GM12873 (cell line): ENCODE measurements around the gene GIT1.

Experiments
- CTCF ChIP-seq: IDR thresholded peaks from 2 replicates; pipeline ENCODE4 v1.5.1; 2012; ENCODE audit warnings: low read depth, mild to moderate bottlenecking, moderate library complexity, low read length, control low read depth; ENCODE audit not compliant: insufficient read depth; ENCODE audit errors: missing control alignments

The GIT1 gene

DNA sequence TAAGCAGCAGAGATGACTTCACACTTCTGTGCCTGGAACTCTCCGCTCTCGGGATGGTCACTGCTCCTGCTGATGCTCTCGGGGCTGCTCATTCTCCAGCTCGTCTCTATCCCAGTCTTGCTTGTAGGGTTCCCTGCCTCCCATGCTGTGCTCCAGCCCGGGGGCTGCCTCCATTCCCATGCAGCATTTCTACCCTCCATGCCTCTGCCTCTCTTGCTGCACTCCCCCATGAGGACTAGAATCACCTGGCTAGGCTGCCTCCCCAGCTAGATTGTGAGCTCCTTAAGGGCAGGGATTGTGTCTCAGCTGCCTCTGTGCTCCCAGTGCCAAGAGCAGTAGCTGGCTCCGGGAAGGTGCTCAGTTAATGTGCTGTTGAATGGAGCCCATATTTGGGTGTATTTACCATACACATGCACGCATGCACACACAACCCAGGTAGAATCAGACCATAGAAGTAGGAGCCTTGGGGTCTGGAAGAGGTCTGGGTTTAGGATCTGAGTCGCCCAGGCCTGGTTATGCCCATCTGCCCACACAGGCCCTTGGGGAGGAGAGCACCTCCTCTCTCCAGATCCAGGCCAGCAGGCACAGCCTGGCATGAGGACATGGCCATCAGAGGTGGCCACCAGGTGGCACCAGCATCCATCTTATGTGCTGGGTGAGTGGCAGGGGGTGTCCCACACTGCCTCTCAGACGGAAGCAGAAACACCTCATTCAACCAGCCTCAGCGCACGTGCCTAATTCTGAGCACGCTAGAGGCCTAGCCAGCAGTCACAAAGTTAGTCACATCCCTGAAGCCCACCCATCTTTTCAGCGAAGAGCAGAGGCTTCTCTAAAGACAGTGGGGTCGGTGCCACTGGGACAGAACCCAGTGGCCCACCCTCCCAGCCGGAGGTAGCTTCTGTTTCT is 9.3 kb downstream of the GIT1 start:
- peak; percentile 93 for TF ChIP-seq CTCF

DNA sequence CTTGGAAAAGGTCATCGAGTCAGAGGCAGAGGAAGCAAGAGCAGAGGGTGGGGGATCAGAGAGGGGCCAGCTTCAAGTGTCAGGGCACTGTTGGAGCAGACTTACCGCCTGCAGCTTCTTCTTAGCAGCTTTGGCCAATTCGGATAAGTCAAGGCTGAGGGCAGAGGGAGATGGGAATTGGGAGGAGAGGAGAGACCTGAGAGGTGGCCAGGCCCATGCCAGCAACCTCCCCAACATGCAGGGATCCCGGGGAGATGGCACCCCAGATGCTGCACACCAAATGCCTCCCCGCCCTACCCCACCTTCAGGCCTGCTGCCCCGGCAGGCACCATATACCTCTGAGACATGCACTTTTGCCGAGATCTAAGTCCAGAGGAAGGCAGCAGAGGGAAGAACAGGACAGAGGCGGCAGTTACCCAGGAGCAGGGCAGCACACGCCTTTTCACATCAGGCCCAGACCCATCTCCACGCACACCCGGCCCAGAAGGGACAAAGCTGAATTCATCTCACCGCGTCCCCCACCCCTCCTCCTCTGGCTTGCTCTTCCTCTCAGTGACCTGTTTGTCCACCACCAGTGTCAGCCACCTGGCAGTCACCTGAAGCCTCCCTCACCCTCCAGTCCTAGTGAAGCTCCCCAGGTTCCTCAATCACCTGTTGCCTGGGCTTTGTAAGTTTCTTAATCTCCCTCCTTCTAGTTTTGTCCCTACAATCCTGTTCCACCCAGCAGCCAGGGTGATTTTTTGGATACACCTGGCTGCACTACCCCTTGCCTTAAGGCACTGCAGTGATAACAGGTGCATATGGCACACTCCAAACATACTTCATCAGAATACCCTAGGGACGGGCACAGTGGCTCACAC is 10.6 kb downstream of the GIT1 start:
- TF ChIP-seq CTCF = no peak

GRCh38 chr17:29577385-29578211 is 11.8 kb downstream of the GIT1 start:
- no peak for TF ChIP-seq CTCF

DNA sequence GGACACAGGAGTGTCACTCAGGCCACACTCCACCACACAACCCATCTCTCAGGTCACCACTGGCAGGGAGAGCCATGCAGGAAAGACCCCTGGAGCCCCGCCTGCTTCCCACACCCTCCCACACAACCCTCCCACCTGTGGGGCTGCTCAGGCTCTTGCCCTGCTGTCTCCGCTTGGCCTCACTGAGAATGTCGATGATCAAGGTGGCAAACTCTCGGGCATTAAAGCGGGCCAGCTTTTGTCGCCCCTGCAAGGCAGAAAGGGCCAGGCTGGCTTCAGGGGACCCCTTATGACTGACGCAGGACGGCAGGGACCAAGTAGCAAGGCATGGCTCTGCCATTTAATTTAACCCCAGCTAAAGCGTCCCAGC is 12.5 kb downstream of the GIT1 start:
- no peak for TF ChIP-seq CTCF

DNA sequence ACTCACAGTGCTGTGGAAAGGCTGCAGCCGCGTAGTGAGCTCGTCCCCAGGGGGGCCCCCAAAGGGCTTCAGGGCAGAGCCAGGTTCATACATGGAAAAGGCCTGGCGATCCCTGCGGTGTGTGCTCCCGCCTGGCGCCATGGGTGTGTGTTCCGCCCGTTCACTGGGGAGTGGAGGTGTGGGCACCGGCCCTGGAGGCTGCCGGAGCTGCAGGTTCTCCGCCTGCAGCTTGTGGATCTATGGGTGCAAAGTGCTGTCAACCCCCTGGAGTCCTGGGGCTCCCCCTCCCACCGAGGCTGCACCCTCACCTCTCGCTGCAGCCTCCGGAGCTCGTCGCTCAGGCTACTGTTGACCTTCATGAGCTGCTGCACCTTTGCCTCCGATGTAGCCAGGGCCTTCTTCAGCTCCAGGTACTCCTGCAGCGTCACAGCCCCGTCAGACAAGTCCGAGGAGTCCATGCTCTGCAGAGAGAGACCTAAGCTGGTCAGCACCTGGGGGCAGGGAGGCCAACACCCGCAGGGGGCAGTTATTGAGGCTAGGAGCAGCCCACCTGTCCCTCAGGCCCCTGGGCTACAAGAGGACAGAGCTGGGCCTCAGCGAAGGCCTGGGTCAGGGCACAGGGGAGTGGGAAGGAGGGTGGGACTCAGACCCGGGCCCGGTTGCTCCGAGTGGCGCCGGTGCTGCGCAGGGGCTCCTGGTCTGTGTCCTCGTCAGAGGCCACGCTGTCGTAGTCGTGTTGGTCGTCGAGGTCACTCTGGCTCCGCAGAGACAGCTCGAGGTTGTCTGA is 13.0 kb downstream of the GIT1 start:
- TF ChIP-seq CTCF = no peak

DNA sequence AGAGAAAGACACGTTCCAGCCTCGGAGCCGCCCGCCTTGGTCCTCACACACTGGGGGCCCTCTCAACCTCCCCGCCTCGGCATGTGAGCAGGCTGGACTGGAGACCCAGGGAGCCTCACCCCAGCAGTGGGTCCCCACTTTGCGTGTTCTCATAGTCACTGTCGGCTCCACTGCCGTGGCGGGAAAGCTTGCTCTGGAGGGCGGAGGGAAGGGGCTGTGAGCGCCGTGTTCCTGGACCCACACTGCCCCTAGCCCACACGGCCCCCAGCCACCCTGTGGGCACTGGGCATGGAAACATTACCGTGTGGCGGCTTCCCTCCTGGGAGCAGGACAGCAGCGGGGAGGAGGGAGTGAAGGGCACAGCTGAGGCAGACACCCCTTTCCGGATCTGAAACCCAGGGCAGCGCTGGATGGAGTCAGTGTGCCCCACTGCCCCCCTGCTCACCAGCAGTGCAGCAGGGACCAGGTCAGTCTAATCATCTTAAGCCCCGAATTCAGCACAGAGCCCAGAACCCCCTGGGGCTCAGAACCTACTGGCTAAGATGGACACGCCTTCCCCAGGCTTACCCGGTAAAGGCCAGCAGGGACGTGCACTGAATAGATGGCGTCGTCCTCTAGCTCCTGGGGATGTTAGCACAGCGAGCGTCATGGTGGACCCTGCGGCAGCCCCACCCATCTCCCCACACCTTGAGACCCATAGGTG is 13.8 kb downstream of the GIT1 start:
- TF ChIP-seq CTCF = no peak
